Panc1 (cell line): Measurements from ENCODE around the gene ATP5F1D. TPM values are rescaled to one million over a fixed set of nuclear protein-coding genes. Genes with fewer than 3 reads are reported as not detected.
A peak's percentile ranks its signal among the peaks of the same experiment; 100 is the strongest.

Experiments
- ATAC-seq: fragments of 200-7000 bp; cut with Tn5 transposase; 2 replicates; pipeline ENCODE4 v1.9.1; 2020; ENCODE audit warnings: mild to moderate bottlenecking, moderate library complexity
- BruUV-seq: library from RNA; stranded (reverse); fragments of 400-500 nt; replicated peaks from 2 replicates; lab custom pipeline; 2021; lab: Mats Ljungman, UMichigan
- CTCF ChIA-PET: fragments of 300-600 bp; sonication (Branson Sonifier 250); formaldehyde crosslinking; loops from one replicate; lab custom pipeline; 2022; ENCODE audit warnings: antibody characterized with exemption; lab: Charles Lee
- POLR2A ChIA-PET: fragments of 300-600 bp; sonication (Branson Sonifier 250); formaldehyde crosslinking; loops from one replicate; lab custom pipeline; 2022; ENCODE audit warnings: antibody characterized with exemption; lab: Charles Lee
- DNase-seq: peaks from one replicate; pipeline ENCODE4 v3.0.0-alpha.2; 2010; ENCODE audit warnings: low read depth, low spot score
- H3K27ac ChIP-seq: 2 replicates; pipeline ENCODE4 v1.5.1; 2011; ENCODE audit warnings: mild to moderate bottlenecking, low read length, inconsistent platforms
- H3K27me3 ChIP-seq: fragments of 200-500 bp; sonication (Bioruptor generic); 2 replicates; pipeline ENCODE4 v1.6.0; 2014; ENCODE audit warnings: low read length, inconsistent platforms; ENCODE audit not compliant: control insufficient read depth, insufficient read depth
- H3K36me3 ChIP-seq: fragments of 200-500 bp; sonication (Bioruptor generic); 2 replicates; pipeline ENCODE4 v1.5.1; 2014; ENCODE audit warnings: inconsistent platforms, mild to moderate bottlenecking, low read length, moderate library complexity; ENCODE audit not compliant: control insufficient read depth, insufficient read depth
- H3K4me1 ChIP-seq: 2 replicates; pipeline ENCODE4 v1.5.1; 2011; ENCODE audit warnings: inconsistent platforms, mild to moderate bottlenecking, low read length, moderate library complexity; ENCODE audit not compliant: control insufficient read depth, insufficient read depth
- H3K4me3 ChIP-seq, 2 experiments: 2 replicates each; pipeline ENCODE4 v1.5.1; 2011 to 2012; ENCODE audit warnings: low read depth in 2 of 2, low read length in 2 of 2, mild to moderate bottlenecking in 2 of 2, inconsistent platforms in 1 of 2, moderate library complexity in 1 of 2
- H3K9me3 ChIP-seq: fragments of 200-500 bp; sonication (Bioruptor generic); 2 replicates; pipeline ENCODE4 v1.5.1; 2014; ENCODE audit warnings: low read depth, mild to moderate bottlenecking, inconsistent platforms, low read length, moderate library complexity; ENCODE audit not compliant: control insufficient read depth, insufficient read depth
- CTCF ChIP-seq: fragments of 450-650 bp; IDR thresholded peaks from 2 replicates; pipeline ENCODE4 v1.5.1; 2017; ENCODE audit warnings: mild to moderate bottlenecking
- POLR2AphosphoS5 ChIP-seq: IDR thresholded peaks from 2 replicates; pipeline ENCODE4 v1.6.1; 2012; ENCODE audit warnings: mild to moderate bottlenecking, low read depth, low read length, moderate library complexity
- REST ChIP-seq, 2 experiments: IDR thresholded peaks; 2 replicates each; pipeline ENCODE4 v1.6.1; 2011 to 2012; ENCODE audit warnings: low read depth in 2 of 2, control low read depth in 1 of 2, low read length in 1 of 2, mild to moderate bottlenecking in 1 of 2, moderate library complexity in 1 of 2; ENCODE audit not compliant: insufficient read depth in 1 of 2
- SIN3A ChIP-seq: IDR thresholded peaks from 2 replicates; pipeline ENCODE4 v1.6.1; 2012; ENCODE audit warnings: low read depth, mild to moderate bottlenecking, low read length, moderate library complexity, borderline replicate concordance; ENCODE audit not compliant: insufficient read depth
- TCF7L2 ChIP-seq: IDR thresholded peaks from 2 replicates; pipeline ENCODE4 v1.6.1; 2011; ENCODE audit warnings: mild to moderate bottlenecking, low read depth, low read length, inconsistent platforms
- in situ Hi-C: cut with HindIII; loops from 2 replicates; pipeline ENCODE4 v1.10.0; 2016; ENCODE audit warnings: low sequenced_read_pairs, low pct_unique_long_range_greater_than_20kb
- intact Hi-C: fragments of 100-400 bp; cut with micrococcal nuclease; formaldehyde crosslinking; loops from one replicate; pipeline ENCODE4 v1.10.0; 2022; ENCODE audit not compliant: unreplicated experiment
- total RNA-seq: library from RNA; stranded (reverse); gene quantifications from one replicate; pipeline ENCODE4 v1.2.1, GENCODE V29; 2021; ENCODE audit not compliant: unreplicated experiment

ATP5F1D gene
- total RNA-seq, 1 experiment from 2014 or later, result 218 TPM

- Histone ChIP-seq H3K4me1 (peaks cover 7% of the 10 kb centered on the region), H3K27me3 (no peaks in the 10 kb centered on the region), H3K27ac (no peak overlapping the region), H3K9me3 (no peaks in the 10 kb centered on the region), H3K4me3 (no peak overlapping the region), H3K36me3 (no peaks in the 10 kb centered on the region)
- in situ Hi-C loops (no loop called here), intact Hi-C loops (no loop called here)
- TF ChIP-seq SIN3A (no peak), POLR2AphosphoS5 (no peak), CTCF (no peak), TCF7L2 (no peak), REST (IDR thresholded peaks at IDR 0.05; ENCODE audit: insufficient read depth in 1 of 2, low read depth in 2 of 2, low read length in 1 of 2) (no peak)
- ChIA-PET POLR2A (no interaction called here), CTCF (no interaction called here)
- no peak for DNase-seq
- no peak for ATAC-seq
- BruUV-seq, result no TSS peak
These were observed 42.4 kb downstream of the ATP5F1D start for GRCh38 chr19:1283917-1284292.

- no peak overlapping the region for H3K4me3 ChIP-seq
- no peak for TF ChIP-seq SIN3A
- TF ChIP-seq CTCF, result no peak
- TF ChIP-seq REST (IDR thresholded peaks at IDR 0.05; ENCODE audit: insufficient read depth in 1 of 2, low read depth in 2 of 2, low read length in 1 of 2), result no peak
- TF ChIP-seq TCF7L2, result no peak
- TF ChIP-seq POLR2AphosphoS5, result no peak
- peaks cover 7% of the 10 kb centered on the region for H3K4me1 ChIP-seq
- no TSS peak for BruUV-seq
- intact Hi-C loops (no loop called here), in situ Hi-C loops (no loop called here)
- DNase-seq, result no peak
- H3K27me3 ChIP-seq, result no peaks in the 10 kb centered on the region
- H3K27ac ChIP-seq, result no peak overlapping the region
- ChIA-PET CTCF (no interaction called here), POLR2A (no interaction called here)
- ATAC-seq, result peak; percentile 4; the same call in 1 of the 2 replicates
- no peaks in the 10 kb centered on the region for H3K9me3 ChIP-seq
- no peaks in the 10 kb centered on the region for H3K36me3 ChIP-seq
These were observed 42.9 kb downstream of the ATP5F1D start for GRCh38 chr19:1284293-1284978.
